Activated B cell treated with CpG ODN at 0.5 μM for 24 hours (primary cell): ENCODE results near the gene SIGLEC5. TPM values are rescaled to one million over a fixed set of nuclear protein-coding genes. Genes with fewer than 3 reads are reported as not detected.
A peak's percentile ranks its signal among the peaks of the same experiment; 100 is the strongest.
"Not testable (repeated sequence)": the region's sequence is repeated elsewhere in the genome, so short reads cannot be mapped to it uniquely, and the experiment has no call there.

ENCODE experiments used
- ATAC-seq: fragments of 200-7000 bp; cut with Tn5 transposase; one replicate; pipeline ENCODE4 v1.10.0; 2021; ENCODE audit warnings: low read depth, mild to moderate bottlenecking, moderate library complexity
- CTCF ChIA-PET: fragments of 350-600 bp; sonication (Branson Sonifier 250); formaldehyde crosslinking; loops from one replicate; lab custom pipeline; 2021; ENCODE audit warnings: antibody characterized with exemption; lab: Charles Lee
- POLR2A ChIA-PET: fragments of 350-600 bp; sonication (Branson Sonifier 250); formaldehyde crosslinking; loops from one replicate; lab custom pipeline; 2021; ENCODE audit warnings: antibody characterized with exemption; lab: Charles Lee
- DNase-seq: peaks from one replicate; pipeline ENCODE4 v3.0.0; 2022
- H3K27ac Mint-ChIP-seq: one replicate; pipeline ENCODE4 v1.8.0; 2020; ENCODE audit warnings: mixed read lengths
- H3K27me3 Mint-ChIP-seq: one replicate; pipeline ENCODE4 v1.8.0; 2021; ENCODE audit warnings: mixed read lengths
- H3K36me3 Mint-ChIP-seq: one replicate; pipeline ENCODE4 v1.8.0; 2021; ENCODE audit warnings: low read depth, mixed read lengths
- H3K4me1 Mint-ChIP-seq: one replicate; pipeline ENCODE4 v1.8.0; 2021; ENCODE audit warnings: mixed read lengths
- H3K4me3 Mint-ChIP-seq: one replicate; pipeline ENCODE4 v1.8.0; 2020; ENCODE audit warnings: mild to moderate bottlenecking, mixed read lengths
- H3K9me3 Mint-ChIP-seq: one replicate; pipeline ENCODE4 v1.8.0; 2020; ENCODE audit warnings: mixed read lengths
- CTCF ChIP-seq: fragments of 200-600 bp; IDR thresholded peaks from one replicate; pipeline ENCODE4 v1.8.0; 2022; ENCODE audit warnings: antibody characterized with exemption, mild to moderate bottlenecking
- intact Hi-C: fragments of 100-400 bp; cut with micrococcal nuclease; formaldehyde crosslinking; loops from one replicate; pipeline ENCODE4 v1.15.1; 2024
- total RNA-seq: library from RNA; stranded (reverse); gene quantifications from 2 replicates; pipeline ENCODE4 v1.2.3, GENCODE V29; 2022

Gene SIGLEC5
- 0.22 TPM in 1 of 2 replicates, not detected in the other for total RNA-seq

GRCh38 chr19:51630315-51630714, at the start of gene SIGLEC5:
TSS of gene SIGLEC5 (minus strand) at chr19:51630401. CDS start at chr19:51630335, 66 bp downstream.
- H3K36me3 Mint-ChIP-seq: peaks cover 16% of the 10 kb centered on the region
- H3K27me3 Mint-ChIP-seq, CTCF ChIA-PET, intact Hi-C loops, H3K9me3 Mint-ChIP-seq, DNase-seq, H3K27ac Mint-ChIP-seq: not testable (repeated sequence)
- POLR2A ChIA-PET: interaction anchor here (0.6 kb wide), 1 partner anchor 665 kb away, joined by 6 read pairs; no protein-coding TSS in a partner anchor
- peak within 1 kb of the TSS; percentile 46 for H3K4me3 Mint-ChIP-seq
- peak; percentile 72 for ATAC-seq
- peaks cover 30% of the 10 kb centered on the region for H3K4me1 Mint-ChIP-seq

GRCh38 chr19:51676566-51677083, 46.4 kb upstream of the SIGLEC5 start:
- no peaks in the 10 kb centered on the region for H3K36me3 Mint-ChIP-seq
- ATAC-seq (no peak), DNase-seq (no peak)
- ChIA-PET POLR2A (no interaction called here), CTCF (interaction anchor here (0.7 to 1.4 kb wide), 4 partner anchors 15 to 203 kb away, joined by 3 to 5 read pairs (median 3); no protein-coding TSS in a partner anchor)
- H3K9me3 Mint-ChIP-seq: peaks cover 7% of the 10 kb centered on the region
- no peak overlapping the region for H3K27ac Mint-ChIP-seq
- no peak for TF ChIP-seq CTCF
- peaks cover 4% of the 10 kb centered on the region for H3K4me1 Mint-ChIP-seq
- peaks cover 34% of the 10 kb centered on the region for H3K27me3 Mint-ChIP-seq
- intact Hi-C loops: no loop called here
- H3K4me3 Mint-ChIP-seq: no peak overlapping the region

GRCh38 chr19:51675911-51676565, 45.8 kb upstream of the SIGLEC5 start:
- H3K4me1 Mint-ChIP-seq, POLR2A ChIA-PET, DNase-seq, H3K36me3 Mint-ChIP-seq, H3K9me3 Mint-ChIP-seq, H3K4me3 Mint-ChIP-seq, ATAC-seq, intact Hi-C loops, H3K27ac Mint-ChIP-seq: not testable (repeated sequence)
- CTCF ChIA-PET: interaction anchor here (0.7 to 1.4 kb wide), 4 partner anchors 15 to 203 kb away, joined by 3 to 5 read pairs (median 3); no protein-coding TSS in a partner anchor
- peaks cover 34% of the 10 kb centered on the region for H3K27me3 Mint-ChIP-seq

- no peak for TF ChIP-seq CTCF
- H3K4me3 Mint-ChIP-seq: no peak overlapping the region
- no peaks in the 10 kb centered on the region for H3K9me3 Mint-ChIP-seq
- no peaks in the 10 kb centered on the region for H3K36me3 Mint-ChIP-seq
- POLR2A ChIA-PET: no interaction called here
- peaks cover 33% of the 10 kb centered on the region for H3K27me3 Mint-ChIP-seq
- ATAC-seq (no peak), DNase-seq (no peak)
- CTCF ChIA-PET: interaction anchor here (0.7 to 1.5 kb wide), 2 partner anchors 11 to 195 kb away, joined by 3 to 4 read pairs; no protein-coding TSS in a partner anchor
- H3K27ac Mint-ChIP-seq: no peak overlapping the region
- intact Hi-C loops: no loop called here
- no peaks in the 10 kb centered on the region for H3K4me1 Mint-ChIP-seq
Measured at GRCh38 chr19:51668216-51668615, 38.0 kb upstream of the SIGLEC5 start.

- H3K4me3 Mint-ChIP-seq: no peak overlapping the region
- intact Hi-C loops: no loop called here
- H3K4me1 Mint-ChIP-seq: no peaks in the 10 kb centered on the region
- DNase-seq (no peak), ATAC-seq (no peak)
- no peaks in the 10 kb centered on the region for H3K36me3 Mint-ChIP-seq
- peaks cover 33% of the 10 kb centered on the region for H3K27me3 Mint-ChIP-seq
- no peak overlapping the region for H3K27ac Mint-ChIP-seq
- POLR2A ChIA-PET: no interaction called here
- TF ChIP-seq CTCF: no peak
- CTCF ChIA-PET: interaction anchor here (0.7 to 1.2 kb wide), 2 partner anchors 192 to 1298 kb away, joined by 3 to 4 read pairs; no protein-coding TSS in a partner anchor
- H3K9me3 Mint-ChIP-seq: no peaks in the 10 kb centered on the region
Measured at GRCh38 chr19:51664997-51665396, 34.8 kb upstream of the SIGLEC5 start.

- Mint-ChIP-seq H3K27me3 (peaks cover 31% of the 10 kb centered on the region), H3K36me3 (no peaks in the 10 kb centered on the region), H3K4me3 (no peak overlapping the region), H3K4me1 (no peaks in the 10 kb centered on the region), H3K9me3 (no peaks in the 10 kb centered on the region), H3K27ac (no peak overlapping the region)
- no peak for TF ChIP-seq CTCF
- ATAC-seq (no peak), DNase-seq (no peak)
- POLR2A ChIA-PET: no interaction called here
- CTCF ChIA-PET: no interaction called here
- intact Hi-C loops: no loop called here
Measured at GRCh38 chr19:51664131-51664530, 33.9 kb upstream of the SIGLEC5 start.
